NCI-H2029 treated with DMSO at 0.1 percent for 48 hours (cell line): ENCODE results near the gene KREMEN1.
"Not testable (repeated sequence)": the region's sequence is repeated elsewhere in the genome, so short reads cannot be mapped to it uniquely, and the experiment has no call there.

ENCODE experiments used
- DNase-seq: peaks from one replicate; lab custom pipeline; 2025; lab: John Stamatoyannopoulos, UW

KREMEN1 gene

GRCh38 chr22:29072979-29073617 lies at the start of gene KREMEN1:
TSS of gene KREMEN1 (plus strand) at chr22:29073035. CDS start at chr22:29073131, 96 bp downstream.
- no peak for DNase-seq

- DNase-seq = no peak
Measured at GRCh38 chr22:29023172-29023796, 49.6 kb upstream of the KREMEN1 start.

GRCh38 chr22:29026579-29026978 lies 46.3 kb upstream of the KREMEN1 start:
- DNase-seq = no peak

- no peak for DNase-seq
Measured at GRCh38 chr22:29028468-29028867, 44.4 kb upstream of the KREMEN1 start.

- no peak for DNase-seq
Measured at GRCh38 chr22:29029202-29030000, 43.4 kb upstream of the KREMEN1 start.

- no peak for DNase-seq
Measured at GRCh38 chr22:29030016-29030617, 42.7 kb upstream of the KREMEN1 start.

GRCh38 chr22:29030618-29031226 lies 42.1 kb upstream of the KREMEN1 start:
- peak; percentile 6 for DNase-seq

- DNase-seq = no peak
Measured at GRCh38 chr22:29031227-29032011, 41.4 kb upstream of the KREMEN1 start.

GRCh38 chr22:29032014-29032475 lies 40.8 kb upstream of the KREMEN1 start:
- no peak for DNase-seq

GRCh38 chr22:29032584-29032983 lies 40.3 kb upstream of the KREMEN1 start:
- peak; percentile 32 for DNase-seq

- peak; percentile 84 for DNase-seq
Measured at GRCh38 chr22:29037340-29037932, 35.4 kb upstream of the KREMEN1 start.

- DNase-seq = no peak
Measured at GRCh38 chr22:29039148-29039547, 33.7 kb upstream of the KREMEN1 start.

- DNase-seq = not testable (repeated sequence)
Measured at GRCh38 chr22:29039684-29040083, 33.2 kb upstream of the KREMEN1 start.

- peak; percentile 60 for DNase-seq
Measured at GRCh38 chr22:29040385-29041275, 32.2 kb upstream of the KREMEN1 start.

GRCh38 chr22:29041408-29041807 lies 31.4 kb upstream of the KREMEN1 start:
- DNase-seq = peak; percentile 15

- DNase-seq = no peak
Measured at GRCh38 chr22:29043906-29044575, 28.8 kb upstream of the KREMEN1 start.

GRCh38 chr22:29044657-29045176 lies 28.1 kb upstream of the KREMEN1 start:
- DNase-seq = no peak

- no peak for DNase-seq
Measured at GRCh38 chr22:29048822-29049654, 23.8 kb upstream of the KREMEN1 start.
